ENCODE measurements around the gene KRTAP13-3. TPM values are rescaled to one million over a fixed set of nuclear protein-coding genes. Genes with fewer than 3 reads are reported as not detected.

The KRTAP13-3 gene
- total RNA-seq (not detected), total RNA-seq (0 reads per million in 29 experiments)
- total RNA-seq (2013) = not detected

- no peak for ATAC-seq (replicated peaks in 1 of 4)
- H3K36me3 Mint-ChIP-seq = no peaks in the 10 kb centered on the region
- DNase-seq = no peak
Observed at GRCh38 chr21:30425826-30426225, at the start of gene KRTAP13-3. TSS of gene KRTAP13-3 (minus strand) at chr21:30425926. CDS start at chr21:30425912, 14 bp downstream.

DNA sequence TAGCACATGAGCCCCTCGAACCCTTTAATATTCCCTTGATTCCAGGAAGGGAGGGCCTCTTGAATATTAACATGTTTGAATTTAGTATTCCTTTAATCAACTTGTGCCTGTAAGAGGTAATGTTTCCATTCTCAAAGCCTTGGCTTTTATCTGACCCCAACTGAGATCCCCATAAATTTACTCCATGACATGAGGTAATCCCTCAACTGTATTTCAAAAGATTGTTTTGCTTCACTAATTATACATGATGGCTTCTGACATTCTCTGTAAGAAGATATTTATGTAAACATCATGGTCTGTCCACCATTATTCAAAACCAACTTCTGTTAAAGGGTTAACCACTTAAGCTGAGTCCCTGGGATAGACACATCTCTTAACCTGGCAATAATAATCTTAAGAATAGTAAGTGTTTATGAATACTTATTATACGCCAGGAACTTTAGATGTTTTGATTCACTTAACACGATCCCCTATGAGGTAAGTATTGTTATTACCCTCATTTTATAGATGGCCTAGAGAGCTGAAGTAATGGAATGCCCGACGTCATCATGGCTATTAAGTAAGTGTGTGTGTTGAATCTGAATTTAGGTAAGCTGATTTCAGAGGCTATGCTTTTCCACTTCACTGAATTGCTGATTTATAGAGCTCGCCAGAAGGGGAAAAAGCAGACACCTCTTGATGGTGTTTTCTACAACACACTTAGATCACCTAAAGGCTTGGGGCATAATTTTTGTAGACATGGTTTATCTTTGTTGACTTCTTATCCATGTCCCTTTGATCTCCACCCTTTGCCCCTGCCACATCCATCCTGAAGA is 43.4 kb upstream of the KRTAP13-3 start:
- Histone ChIP-seq H3K27me3 (replicated peaks in 1 of 2; ENCODE audit: control insufficient read depth in 2 of 2, extremely low read depth in 1 of 2, insufficient read depth in 2 of 2, low read length in 1 of 2) (no peaks in the 10 kb centered on the region), H3K9me3 (no peaks in the 10 kb centered on the region), H3K36me3 (ENCODE audit: control insufficient read depth in 2 of 2, extremely low read depth in 1 of 2, insufficient read depth in 1 of 2, low read length in 1 of 2) (no peaks in the 10 kb centered on the region), H3K4me1 (ENCODE audit: control insufficient read depth in 1 of 2, extremely low read depth in 1 of 2, insufficient read depth in 2 of 2, low read length in 2 of 2) (no peaks in the 10 kb centered on the region), H3K4me3 (ENCODE audit: control insufficient read depth in 1 of 2, extremely low read depth in 1 of 2, low read length in 1 of 2) (no peak overlapping the region), H3K27ac (ENCODE audit: low read length) (no peak overlapping the region)
- Mint-ChIP-seq H3K27me3 (peaks cover 4 to 8% of the 10 kb centered on the region in 2 donors), H3K9me3 (peaks cover 0 to 3% (median 0%) of the 10 kb centered on the region in 3 donors), H3K4me1 (no peaks in the 10 kb centered on the region), H3K36me3 (no peaks in the 10 kb centered on the region), H3K27ac (no peak overlapping the region), H3K4me3 (no peak overlapping the region)
- DNase-seq (no peak), ATAC-seq (replicated peaks in 1 of 4) (no peak)
- ChIA-PET POLR2A (no interaction called here), CTCF (interaction anchor here in 1 of 2 donors (0.6 kb wide), 1 partner anchor 587 kb away, joined by 3 read pairs; no protein-coding TSS in a partner anchor)
- no CpG with 5 or more reads among the region's 6 CpGs for WGBS (ENCODE audit: insufficient coverage)

More at GRCh38 chr21:30425826-30426225, at the start of gene KRTAP13-3:
- CTCF ChIA-PET = no interaction called here
- no peaks in the 10 kb centered on the region for H3K9me3 Mint-ChIP-seq
- H3K27ac ChIP-seq (ENCODE audit: low read length) = no peak within 1 kb of the TSS
- POLR2A ChIA-PET = no interaction called here
- WGBS (ENCODE audit: insufficient coverage) = 67% methylated on average over 1 of the region's 5 CpGs
- H3K9me3 ChIP-seq = no peaks in the 10 kb centered on the region
- no peaks in the 10 kb centered on the region for H3K36me3 ChIP-seq (ENCODE audit: control insufficient read depth in 2 of 2, extremely low read depth in 1 of 2, insufficient read depth in 1 of 2, low read length in 1 of 2)
- H3K4me1 Mint-ChIP-seq = no peaks in the 10 kb centered on the region
- no peak within 1 kb of the TSS for H3K4me3 Mint-ChIP-seq
- peaks cover 0 to 4% of the 10 kb centered on the region in 2 donors for H3K27me3 Mint-ChIP-seq
- no peaks in the 10 kb centered on the region for H3K4me1 ChIP-seq (ENCODE audit: control insufficient read depth in 1 of 2, extremely low read depth in 1 of 2, insufficient read depth in 2 of 2, low read length in 2 of 2)
- no peak within 1 kb of the TSS for H3K27ac Mint-ChIP-seq
- H3K27me3 ChIP-seq (replicated peaks in 1 of 2; ENCODE audit: control insufficient read depth in 2 of 2, extremely low read depth in 1 of 2, insufficient read depth in 2 of 2, low read length in 1 of 2) = no peaks in the 10 kb centered on the region
- no peak within 1 kb of the TSS for H3K4me3 ChIP-seq (ENCODE audit: control insufficient read depth in 1 of 2, extremely low read depth in 1 of 2, low read length in 1 of 2)

DNA sequence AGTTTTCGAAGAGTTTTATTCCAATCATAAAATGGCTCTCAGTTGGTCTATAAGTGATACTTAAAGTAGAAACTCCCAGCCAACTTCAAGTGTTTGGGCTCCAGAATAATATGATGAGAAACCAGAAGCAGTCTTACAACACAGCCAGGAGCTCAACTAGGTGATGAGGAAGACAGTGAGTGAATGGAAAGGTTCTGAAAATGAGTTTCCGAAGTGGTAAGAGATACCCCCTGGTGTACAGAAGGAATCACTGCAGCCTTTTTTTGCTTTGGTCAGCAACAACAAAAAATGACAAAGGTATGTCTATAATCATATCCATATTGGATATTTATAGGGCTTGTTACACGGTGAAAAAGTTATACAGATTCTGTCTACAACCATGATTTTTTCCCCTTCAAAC is 38.0 kb upstream of the KRTAP13-3 start:
- no peaks in the 10 kb centered on the region for H3K36me3 ChIP-seq (ENCODE audit: control insufficient read depth in 2 of 2, extremely low read depth in 1 of 2, insufficient read depth in 1 of 2, low read length in 1 of 2)
- Mint-ChIP-seq H3K36me3 (no peaks in the 10 kb centered on the region), H3K4me1 (no peaks in the 10 kb centered on the region), H3K4me3 (no peak overlapping the region), H3K27ac (no peak overlapping the region), H3K27me3 (peaks cover 4 to 8% of the 10 kb centered on the region in 2 donors), H3K9me3 (peaks cover 0 to 3% (median 0%) of the 10 kb centered on the region in 3 donors)
- no peak overlapping the region for H3K4me3 ChIP-seq (ENCODE audit: control insufficient read depth in 1 of 2, extremely low read depth in 1 of 2, low read length in 1 of 2)
- H3K27ac ChIP-seq (ENCODE audit: low read length) = no peak overlapping the region
- no peak for ATAC-seq (replicated peaks in 1 of 4)
- POLR2A ChIA-PET = no interaction called here
- no peaks in the 10 kb centered on the region for H3K4me1 ChIP-seq (ENCODE audit: control insufficient read depth in 1 of 2, extremely low read depth in 1 of 2, insufficient read depth in 2 of 2, low read length in 2 of 2)
- CTCF ChIA-PET = no interaction called here
- no peaks in the 10 kb centered on the region for H3K27me3 ChIP-seq (replicated peaks in 1 of 2; ENCODE audit: control insufficient read depth in 2 of 2, extremely low read depth in 1 of 2, insufficient read depth in 2 of 2, low read length in 1 of 2)
- no peaks in the 10 kb centered on the region for H3K9me3 ChIP-seq
- no CpG with 5 or more reads among the region's 3 CpGs for WGBS (ENCODE audit: insufficient coverage)
- DNase-seq = no peak

DNA sequence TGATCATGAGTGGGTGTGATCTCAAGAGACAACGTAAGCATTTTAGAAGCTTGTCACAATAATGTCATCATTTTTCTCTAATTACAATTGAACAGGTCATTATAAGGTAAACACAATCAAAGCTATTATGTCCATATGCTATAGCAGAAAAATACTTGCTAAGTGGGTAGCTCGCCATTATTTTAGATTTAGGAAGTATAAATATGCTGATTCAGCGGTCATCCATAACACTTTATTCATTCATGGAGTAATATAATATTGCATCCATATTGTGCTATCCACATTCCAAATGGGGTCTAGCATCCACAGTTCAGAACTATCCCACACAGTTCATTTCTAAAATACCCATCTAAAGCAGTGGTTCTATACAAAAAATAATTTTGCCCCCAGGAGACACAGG is 22.8 kb upstream of the KRTAP13-3 start:
- no peak overlapping the region for H3K4me3 Mint-ChIP-seq
- ATAC-seq (replicated peaks in 1 of 4) (no peak), DNase-seq (no peak)
- H3K4me1 Mint-ChIP-seq = no peaks in the 10 kb centered on the region
- ChIA-PET CTCF (no interaction called here), POLR2A (no interaction called here)
- H3K27me3 Mint-ChIP-seq = peaks cover 2 to 8% of the 10 kb centered on the region in 2 donors
- no peak overlapping the region for H3K27ac Mint-ChIP-seq
- no peak overlapping the region for H3K27ac ChIP-seq (ENCODE audit: low read length)
- WGBS (ENCODE audit: insufficient coverage) = no CpG with 5 or more reads among the region's 3 CpGs
- no peaks in the 10 kb centered on the region for H3K9me3 Mint-ChIP-seq
- no peaks in the 10 kb centered on the region for H3K36me3 Mint-ChIP-seq
- H3K36me3 ChIP-seq (ENCODE audit: control insufficient read depth in 2 of 2, extremely low read depth in 1 of 2, insufficient read depth in 1 of 2, low read length in 1 of 2) = no peaks in the 10 kb centered on the region
- no peaks in the 10 kb centered on the region for H3K4me1 ChIP-seq (ENCODE audit: control insufficient read depth in 1 of 2, extremely low read depth in 1 of 2, insufficient read depth in 2 of 2, low read length in 2 of 2)
- no peaks in the 10 kb centered on the region for H3K27me3 ChIP-seq (replicated peaks in 1 of 2; ENCODE audit: control insufficient read depth in 2 of 2, extremely low read depth in 1 of 2, insufficient read depth in 2 of 2, low read length in 1 of 2)
- H3K9me3 ChIP-seq = no peaks in the 10 kb centered on the region
- H3K4me3 ChIP-seq (ENCODE audit: control insufficient read depth in 1 of 2, extremely low read depth in 1 of 2, low read length in 1 of 2) = no peak overlapping the region

DNA sequence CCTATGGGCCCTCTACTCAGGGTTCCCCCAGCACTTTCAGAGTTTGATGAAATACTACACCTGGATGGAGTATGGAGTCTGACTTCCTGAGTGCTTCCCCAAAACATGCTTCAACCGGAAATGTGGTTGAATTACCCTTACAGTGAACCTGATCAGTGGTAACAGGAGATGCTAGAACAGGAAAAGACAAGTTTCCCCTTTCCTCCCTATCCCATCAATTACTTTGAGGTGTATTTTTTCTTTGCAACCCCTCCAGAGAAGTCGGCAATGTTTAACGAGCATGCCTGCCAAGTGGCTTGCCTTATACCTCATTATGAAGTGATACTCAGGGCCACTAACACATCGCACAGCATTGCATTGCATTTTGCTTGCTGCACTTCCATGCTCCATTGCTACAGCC is 21.3 kb upstream of the KRTAP13-3 start:
- Histone ChIP-seq H3K9me3 (no peaks in the 10 kb centered on the region), H3K4me1 (ENCODE audit: control insufficient read depth in 1 of 2, extremely low read depth in 1 of 2, insufficient read depth in 2 of 2, low read length in 2 of 2) (no peaks in the 10 kb centered on the region), H3K27ac (ENCODE audit: low read length) (no peak overlapping the region), H3K4me3 (ENCODE audit: control insufficient read depth in 1 of 2, extremely low read depth in 1 of 2, low read length in 1 of 2) (no peak overlapping the region), H3K36me3 (ENCODE audit: control insufficient read depth in 2 of 2, extremely low read depth in 1 of 2, insufficient read depth in 1 of 2, low read length in 1 of 2) (no peaks in the 10 kb centered on the region), H3K27me3 (replicated peaks in 1 of 2; ENCODE audit: control insufficient read depth in 2 of 2, extremely low read depth in 1 of 2, insufficient read depth in 2 of 2, low read length in 1 of 2) (no peaks in the 10 kb centered on the region)
- H3K9me3 Mint-ChIP-seq = no peaks in the 10 kb centered on the region
- POLR2A ChIA-PET = no interaction called here
- peaks cover 2 to 8% of the 10 kb centered on the region in 2 donors for H3K27me3 Mint-ChIP-seq
- DNase-seq = no peak
- H3K36me3 Mint-ChIP-seq = no peaks in the 10 kb centered on the region
- CTCF ChIA-PET = no interaction called here
- no peak for ATAC-seq (replicated peaks in 1 of 4)
- WGBS (ENCODE audit: insufficient coverage) = 0% methylated on average over 3 of the region's 4 CpGs
- H3K4me1 Mint-ChIP-seq = no peaks in the 10 kb centered on the region
- H3K27ac Mint-ChIP-seq = no peak overlapping the region
- no peak overlapping the region for H3K4me3 Mint-ChIP-seq

GRCh38 chr21:30444204-30444603 is 18.5 kb upstream of the KRTAP13-3 start:
- no peaks in the 10 kb centered on the region for H3K9me3 Mint-ChIP-seq

More at GRCh38 chr21:30444204-30444603, 18.5 kb upstream of the KRTAP13-3 start:
- no peaks in the 10 kb centered on the region for H3K4me1 ChIP-seq (ENCODE audit: control insufficient read depth in 1 of 2, extremely low read depth in 1 of 2, insufficient read depth in 2 of 2, low read length in 2 of 2)
- H3K27ac Mint-ChIP-seq = no peak overlapping the region
- no peaks in the 10 kb centered on the region for H3K36me3 ChIP-seq (ENCODE audit: control insufficient read depth in 2 of 2, extremely low read depth in 1 of 2, insufficient read depth in 1 of 2, low read length in 1 of 2)
- no peak for ATAC-seq (replicated peaks in 1 of 4)
- H3K27ac ChIP-seq (ENCODE audit: low read length) = no peak overlapping the region
- no peak overlapping the region for H3K4me3 ChIP-seq (ENCODE audit: control insufficient read depth in 1 of 2, extremely low read depth in 1 of 2, low read length in 1 of 2)
- H3K4me1 Mint-ChIP-seq = no peaks in the 10 kb centered on the region
- H3K9me3 ChIP-seq = no peaks in the 10 kb centered on the region
- no peak for DNase-seq
- 20% methylated on average over 1 of the region's 1 CpG for WGBS (ENCODE audit: insufficient coverage)
- H3K27me3 ChIP-seq (replicated peaks in 1 of 2; ENCODE audit: control insufficient read depth in 2 of 2, extremely low read depth in 1 of 2, insufficient read depth in 2 of 2, low read length in 1 of 2) = no peaks in the 10 kb centered on the region
- H3K4me3 Mint-ChIP-seq = no peak overlapping the region
- no peaks in the 10 kb centered on the region for H3K36me3 Mint-ChIP-seq
- CTCF ChIA-PET = no interaction called here
- POLR2A ChIA-PET = no interaction called here
- peaks cover 2 to 17% of the 10 kb centered on the region in 2 donors for H3K27me3 Mint-ChIP-seq

Measured in T-cell (primary cell).